Skeletal muscle tissue (tissue), 4 donors: Measurements from ENCODE around the gene ADAMTS17. TPM values are rescaled to one million over a fixed set of nuclear protein-coding genes. Genes with fewer than 3 reads are reported as not detected.

Experiments used
- H3K27ac ChIP-seq: one replicate; pipeline ENCODE4 v1.7.0; 2013; ENCODE audit warnings: mild to moderate bottlenecking, low read depth, low read length, inconsistent platforms
- H3K27me3 ChIP-seq, 3 donors: one replicate each; pipeline ENCODE4 v1.7.0; 2013; ENCODE audit warnings: low read length in 3 of 3; ENCODE audit not compliant: control insufficient read depth in 3 of 3, insufficient read depth in 3 of 3
- H3K36me3 ChIP-seq, 3 donors: one replicate each; pipeline ENCODE4 v1.7.0; 2013; ENCODE audit warnings: low read length in 3 of 3; ENCODE audit not compliant: control insufficient read depth in 3 of 3, insufficient read depth in 3 of 3
- H3K4me1 ChIP-seq, 3 donors: one replicate each; pipeline ENCODE4 v1.7.0; 2013; ENCODE audit warnings: low read length in 3 of 3, mild to moderate bottlenecking in 3 of 3; ENCODE audit not compliant: control insufficient read depth in 3 of 3, insufficient read depth in 3 of 3
- H3K4me3 ChIP-seq, 3 donors: one replicate each; pipeline ENCODE4 v1.7.0; 2013; ENCODE audit warnings: low read length in 3 of 3
- H3K9ac ChIP-seq, 3 donors: one replicate each; pipeline ENCODE4 v1.7.0; 2013; ENCODE audit warnings: low read length in 3 of 3, mild to moderate bottlenecking in 3 of 3, moderate library complexity in 2 of 3, low read depth in 1 of 3
- H3K9me3 ChIP-seq, 3 donors: one replicate each; pipeline ENCODE4 v1.7.0; 2013; ENCODE audit warnings: low read length in 3 of 3; ENCODE audit not compliant: control insufficient read depth in 3 of 3
- total RNA-seq: library from RNA; depleted of rRNA; stranded (reverse); fragments of >200 nt; gene quantifications from one replicate; pipeline ENCODE4 v1.2.3, GENCODE V29; 2014
- donor health status: Osteomylitis.

Gene ADAMTS17
- total RNA-seq, 1 donor from 2014 or later, result 5.7 TPM

DNA sequence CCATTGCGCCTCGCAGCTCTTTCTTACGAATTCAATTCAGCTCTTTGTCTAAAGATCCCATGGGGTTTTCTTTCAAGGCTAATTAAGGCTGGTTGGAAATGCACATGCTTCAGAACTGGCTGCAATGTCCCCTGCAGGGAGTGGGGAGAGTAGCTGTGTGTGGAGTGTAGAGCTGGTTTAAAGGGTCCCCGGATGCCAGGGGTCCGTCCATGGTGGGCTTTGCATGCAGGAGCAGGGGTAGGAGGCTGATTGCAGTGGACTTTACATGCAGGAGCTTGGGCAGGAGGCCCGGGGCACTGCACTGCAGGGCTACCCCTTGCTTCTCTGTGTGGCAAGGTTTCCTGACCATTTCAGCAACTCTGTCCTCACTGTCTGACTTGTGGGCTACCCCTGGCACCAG, 346.9 kb downstream of the ADAMTS17 start:
- H3K36me3 ChIP-seq, result peaks cover 0 to 9% (median 3%) of the 10 kb centered on the region in 3 donors
- H3K27ac ChIP-seq, result no peak overlapping the region
- H3K9ac ChIP-seq, result no peak overlapping the region

GRCh38 chr15:99993681-99994131, 348.1 kb downstream of the ADAMTS17 start:
- no peaks in the 10 kb centered on the region for H3K27me3 ChIP-seq
- H3K4me1 ChIP-seq, result no peaks in the 10 kb centered on the region
- no peaks in the 10 kb centered on the region for H3K9me3 ChIP-seq
- no peak overlapping the region for H3K4me3 ChIP-seq
- H3K9ac ChIP-seq, result no peak overlapping the region
- H3K27ac ChIP-seq, result no peak overlapping the region
- peaks cover 0 to 9% (median 3%) of the 10 kb centered on the region in 3 donors for H3K36me3 ChIP-seq

More for the DNA sequence above, 346.9 kb downstream of the ADAMTS17 start:
- no peaks in the 10 kb centered on the region for H3K9me3 ChIP-seq
- H3K4me3 ChIP-seq, result no peak overlapping the region
- H3K27me3 ChIP-seq, result no peaks in the 10 kb centered on the region
- no peaks in the 10 kb centered on the region for H3K4me1 ChIP-seq

DNA sequence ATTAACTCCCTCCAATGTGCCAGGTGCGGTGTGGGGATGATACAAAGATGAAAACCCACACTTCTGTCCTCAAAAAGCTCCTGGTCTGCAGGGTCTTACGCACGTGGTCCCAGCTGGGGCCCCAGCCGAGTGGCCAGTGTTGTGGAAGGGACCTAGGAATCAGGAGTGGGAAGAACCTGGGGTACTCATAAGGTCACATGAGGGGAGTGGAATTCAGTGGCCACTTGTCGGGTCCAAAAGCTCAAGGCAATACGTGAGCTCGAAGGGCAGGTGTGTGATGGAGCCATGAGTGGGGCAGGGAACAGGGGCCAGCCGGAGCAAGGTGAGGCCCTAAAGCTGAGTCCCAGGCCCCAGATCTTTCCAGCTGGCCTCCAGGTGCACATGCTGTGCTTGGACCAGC, 348.5 kb downstream of the ADAMTS17 start:
- Histone ChIP-seq H3K9ac (no peak overlapping the region), H3K9me3 (no peaks in the 10 kb centered on the region), H3K27ac (no peak overlapping the region), H3K4me1 (no peaks in the 10 kb centered on the region), H3K27me3 (no peaks in the 10 kb centered on the region), H3K36me3 (peaks cover 0 to 9% (median 5%) of the 10 kb centered on the region in 3 donors), H3K4me3 (no peak overlapping the region)

DNA sequence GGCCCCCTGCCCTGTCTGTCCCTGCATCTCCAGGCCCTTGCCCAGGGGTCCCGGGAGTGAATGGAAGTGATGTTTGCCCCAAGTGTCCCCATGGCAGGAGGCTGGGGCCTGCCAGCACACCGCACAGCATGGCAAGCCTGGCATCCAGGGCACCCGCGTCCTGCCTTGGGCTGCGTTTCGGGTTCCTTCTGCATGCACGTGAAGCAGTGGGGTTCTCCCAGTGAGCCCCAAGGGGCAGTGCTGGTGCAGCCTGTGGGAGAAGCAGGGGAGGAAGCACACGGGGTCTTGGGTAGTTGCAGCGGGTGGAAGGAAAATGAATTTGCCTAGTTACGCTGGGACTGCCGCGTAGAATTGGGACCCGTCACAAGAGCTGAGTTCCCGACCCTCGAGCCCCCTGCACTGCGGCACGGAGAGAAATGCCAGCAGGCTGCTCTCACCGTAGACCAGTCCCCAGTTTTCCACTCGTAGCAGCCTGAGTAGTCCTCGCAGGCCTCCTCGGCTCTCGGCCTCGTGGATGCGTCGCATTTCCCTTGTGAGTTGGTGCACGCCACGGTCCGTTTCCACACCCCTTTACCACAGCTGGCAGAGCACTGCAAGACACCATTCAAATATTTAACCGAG, 349.1 kb downstream of the ADAMTS17 start:
- Histone ChIP-seq H3K9ac (no peak overlapping the region), H3K36me3 (peaks cover 0 to 9% (median 5%) of the 10 kb centered on the region in 3 donors), H3K9me3 (no peaks in the 10 kb centered on the region), H3K27ac (no peak overlapping the region), H3K27me3 (no peaks in the 10 kb centered on the region), H3K4me1 (no peaks in the 10 kb centered on the region), H3K4me3 (no peak overlapping the region)

DNA sequence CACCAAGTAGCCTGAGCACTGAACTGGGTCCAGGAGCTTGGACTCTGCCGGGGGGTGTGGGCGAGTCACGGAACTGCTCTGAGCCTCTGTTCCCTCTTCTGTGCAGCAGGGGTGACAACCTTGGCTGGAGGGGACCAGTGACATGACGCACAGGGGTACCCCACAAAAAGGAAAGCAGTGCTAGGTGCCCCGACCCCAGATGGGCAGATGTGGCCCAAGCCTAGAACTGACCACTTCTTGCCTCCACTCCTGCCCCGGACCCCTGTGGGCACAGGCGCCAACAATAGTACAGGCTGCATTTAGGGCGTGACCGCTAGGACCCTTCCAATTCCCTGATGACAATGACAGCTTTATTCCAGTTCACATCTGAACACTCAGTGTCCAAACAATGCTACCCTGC, 352.7 kb downstream of the ADAMTS17 start:
- Histone ChIP-seq H3K27ac (no peak overlapping the region), H3K4me1 (peaks cover 0 to 2% (median 0%) of the 10 kb centered on the region in 3 donors), H3K27me3 (no peaks in the 10 kb centered on the region), H3K4me3 (no peak overlapping the region), H3K9ac (no peak overlapping the region), H3K36me3 (peaks cover 0 to 6% (median 5%) of the 10 kb centered on the region in 3 donors), H3K9me3 (no peaks in the 10 kb centered on the region)

- Histone ChIP-seq H3K9me3 (no peaks in the 10 kb centered on the region), H3K4me1 (peaks cover 0 to 2% (median 0%) of the 10 kb centered on the region in 3 donors), H3K27ac (no peak overlapping the region), H3K4me3 (no peak overlapping the region), H3K27me3 (no peaks in the 10 kb centered on the region), H3K9ac (no peak overlapping the region), H3K36me3 (peaks cover 0 to 5% (median 3%) of the 10 kb centered on the region in 3 donors)
Observed at GRCh38 chr15:99987701-99988100, 354.1 kb downstream of the ADAMTS17 start.

DNA sequence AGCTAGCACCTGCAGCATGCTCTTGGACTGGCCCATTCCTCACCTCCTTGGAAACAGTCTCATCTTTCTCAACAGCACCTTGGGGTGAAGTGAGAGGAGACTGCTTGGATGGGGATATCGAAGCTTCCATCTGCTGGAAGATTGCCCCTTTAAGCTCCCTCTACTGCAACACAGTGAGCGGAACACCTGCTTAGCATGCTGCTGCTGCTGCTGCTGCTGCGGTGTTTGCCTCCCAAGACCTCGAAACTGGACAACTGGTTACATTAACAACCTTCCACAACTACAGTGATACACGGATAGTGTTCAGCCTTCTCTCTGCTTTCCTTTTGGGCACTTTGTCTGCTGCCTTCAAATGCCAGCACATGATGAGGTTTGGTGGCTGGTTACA, 354.7 kb downstream of the ADAMTS17 start:
- peaks cover 0 to 2% (median 0%) of the 10 kb centered on the region in 3 donors for H3K4me1 ChIP-seq
- no peaks in the 10 kb centered on the region for H3K27me3 ChIP-seq
- no peaks in the 10 kb centered on the region for H3K9me3 ChIP-seq
- peaks cover 0 to 2% (median 0%) of the 10 kb centered on the region in 3 donors for H3K36me3 ChIP-seq
- H3K9ac ChIP-seq, result no peak overlapping the region
- H3K27ac ChIP-seq, result no peak overlapping the region
- no peak overlapping the region for H3K4me3 ChIP-seq

GRCh38 chr15:99986297-99987118, 355.3 kb downstream of the ADAMTS17 start:
- H3K27me3 ChIP-seq, result no peaks in the 10 kb centered on the region
- H3K4me1 ChIP-seq, result peaks cover 0 to 2% (median 0%) of the 10 kb centered on the region in 3 donors

GRCh38 chr15:99985878-99986277, 355.9 kb downstream of the ADAMTS17 start:
- no peak overlapping the region for H3K4me3 ChIP-seq
- no peak overlapping the region for H3K9ac ChIP-seq
- no peaks in the 10 kb centered on the region for H3K9me3 ChIP-seq
- H3K27me3 ChIP-seq, result no peaks in the 10 kb centered on the region
- peaks cover 2 to 7% (median 4%) of the 10 kb centered on the region in 3 donors for H3K4me1 ChIP-seq
- H3K27ac ChIP-seq, result no peak overlapping the region
- H3K36me3 ChIP-seq, result peaks cover 0 to 2% (median 0%) of the 10 kb centered on the region in 3 donors

More at GRCh38 chr15:99986297-99987118, 355.3 kb downstream of the ADAMTS17 start:
- no peaks in the 10 kb centered on the region for H3K9me3 ChIP-seq
- H3K27ac ChIP-seq, result no peak overlapping the region
- no peak overlapping the region for H3K4me3 ChIP-seq
- H3K9ac ChIP-seq, result no peak overlapping the region
- peaks cover 0 to 2% (median 0%) of the 10 kb centered on the region in 3 donors for H3K36me3 ChIP-seq
